Testis (tissue), 2 donors: ENCODE measurements around the gene PJA2.

Experiments used
- CTCF ChIP-seq, 3 experiments: fragments of 450-650 bp in 2 of 3; fragments of 200-600 bp in 1 of 3; sonication (generic) in 1 of 3; IDR thresholded peaks; one replicate each; pipeline ENCODE4 v1.5.1; 2016 to 2019; ENCODE audit warnings: antibody characterized with exemption in 3 of 3, mild to moderate bottlenecking in 2 of 3, moderate library complexity in 1 of 3
- POLR2A ChIP-seq: fragments of 450-650 bp; IDR thresholded peaks from one replicate; pipeline ENCODE4 v1.6.1; 2017; ENCODE audit warnings: antibody characterized with exemption, mild to moderate bottlenecking, moderate library complexity

DNA sequence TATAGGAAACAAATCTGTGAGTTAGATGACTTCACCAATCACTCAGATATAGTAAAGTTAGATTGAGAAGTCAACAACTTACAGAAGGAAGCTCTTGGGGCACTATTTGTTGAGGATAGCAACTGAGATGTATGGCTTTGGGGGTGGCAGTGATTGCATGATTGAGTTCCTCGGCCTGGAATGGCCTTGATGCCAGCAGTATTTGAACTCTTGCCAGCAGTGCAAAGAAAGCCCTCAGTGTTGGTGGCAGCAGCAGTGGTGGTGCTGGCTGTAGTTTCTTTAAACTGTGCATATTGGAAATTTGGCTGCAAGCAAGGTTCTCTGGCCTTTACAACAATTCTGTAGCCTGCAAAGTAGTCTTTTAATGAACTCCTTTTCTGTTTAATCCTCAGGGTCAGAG, 41.4 kb upstream of the PJA2 start:
- TF ChIP-seq CTCF (IDR thresholded peaks at IDR 0.05) (no peak), POLR2A (no peak)
